ENCODE results near the gene MYO16.

MYO16 gene

GRCh38 chr13:109158383-109158782, 529.0 kb downstream of the MYO16 start:
- Histone ChIP-seq H3K4me3 (ENCODE audit: low read length, poor library complexity, severe bottlenecking) (no peak overlapping the region), H2AFZ (ENCODE audit: low read length) (no peak overlapping the region), H3K36me3 (ENCODE audit: insufficient read depth, low read length) (no peaks in the 10 kb centered on the region), H3K27me3 (ENCODE audit: insufficient read depth, low read length, poor library complexity, severe bottlenecking) (no peaks in the 10 kb centered on the region), H3K4me1 (ENCODE audit: insufficient read depth, low read length, poor library complexity, severe bottlenecking) (no peaks in the 10 kb centered on the region), H3K9me3 (ENCODE audit: insufficient read depth, low read depth, low read length) (no peaks in the 10 kb centered on the region), H3F3A (ENCODE audit: low read depth) (no peaks in the 10 kb centered on the region), H3K9me2 (replicated peaks; ENCODE audit: low read depth, low read length) (no peaks in the 10 kb centered on the region), H3K79me2 (ENCODE audit: insufficient read depth, low read length) (no peaks in the 10 kb centered on the region), H3K9ac (ENCODE audit: low read depth, low read length, poor library complexity, severe bottlenecking) (no peak overlapping the region), H4K20me1 (ENCODE audit: insufficient read depth, low read length, poor library complexity, severe bottlenecking) (no peaks in the 10 kb centered on the region), H3K4me2 (ENCODE audit: low read depth, low read length, poor library complexity, severe bottlenecking) (no peak overlapping the region)
- no peak for TF ChIP-seq EZH2phosphoT487 (IDR thresholded peaks at IDR 0.05; ENCODE audit: borderline replicate concordance)
- TF ChIP-seq CTCF (conservative IDR thresholded peaks at IDR 0.05; ENCODE audit: low read length), result no peak

- Histone ChIP-seq H3F3A (ENCODE audit: low read depth) (no peaks in the 10 kb centered on the region), H3K27me3 (ENCODE audit: insufficient read depth, low read length, poor library complexity, severe bottlenecking) (no peaks in the 10 kb centered on the region), H3K36me3 (ENCODE audit: insufficient read depth, low read length) (no peaks in the 10 kb centered on the region), H2AFZ (ENCODE audit: low read length) (no peak overlapping the region), H4K20me1 (ENCODE audit: insufficient read depth, low read length, poor library complexity, severe bottlenecking) (no peaks in the 10 kb centered on the region), H3K9me3 (ENCODE audit: insufficient read depth, low read depth, low read length) (no peaks in the 10 kb centered on the region), H3K4me1 (ENCODE audit: insufficient read depth, low read length, poor library complexity, severe bottlenecking) (no peaks in the 10 kb centered on the region), H3K9me2 (replicated peaks; ENCODE audit: low read depth, low read length) (no peaks in the 10 kb centered on the region), H3K4me2 (ENCODE audit: low read depth, low read length, poor library complexity, severe bottlenecking) (no peak overlapping the region), H3K4me3 (ENCODE audit: low read length, poor library complexity, severe bottlenecking) (no peak overlapping the region), H3K9ac (ENCODE audit: low read depth, low read length, poor library complexity, severe bottlenecking) (no peak overlapping the region), H3K79me2 (ENCODE audit: insufficient read depth, low read length) (no peaks in the 10 kb centered on the region)
- TF ChIP-seq CTCF (conservative IDR thresholded peaks at IDR 0.05; ENCODE audit: low read length) (no peak), EZH2phosphoT487 (IDR thresholded peaks at IDR 0.05; ENCODE audit: borderline replicate concordance) (no peak)
Measured at GRCh38 chr13:109159650-109160309, 530.4 kb downstream of the MYO16 start.

GRCh38 chr13:109160357-109160756, 530.9 kb downstream of the MYO16 start:
- Histone ChIP-seq H4K20me1 (ENCODE audit: insufficient read depth, low read length, poor library complexity, severe bottlenecking) (no peaks in the 10 kb centered on the region), H3K4me1 (ENCODE audit: insufficient read depth, low read length, poor library complexity, severe bottlenecking) (no peaks in the 10 kb centered on the region), H3K36me3 (ENCODE audit: insufficient read depth, low read length) (no peaks in the 10 kb centered on the region), H3K79me2 (ENCODE audit: insufficient read depth, low read length) (no peaks in the 10 kb centered on the region), H2AFZ (ENCODE audit: low read length) (no peak overlapping the region), H3F3A (ENCODE audit: low read depth) (no peaks in the 10 kb centered on the region), H3K4me2 (ENCODE audit: low read depth, low read length, poor library complexity, severe bottlenecking) (no peak overlapping the region), H3K9ac (ENCODE audit: low read depth, low read length, poor library complexity, severe bottlenecking) (no peak overlapping the region), H3K4me3 (ENCODE audit: low read length, poor library complexity, severe bottlenecking) (no peak overlapping the region), H3K9me2 (replicated peaks; ENCODE audit: low read depth, low read length) (no peaks in the 10 kb centered on the region), H3K9me3 (ENCODE audit: insufficient read depth, low read depth, low read length) (no peaks in the 10 kb centered on the region), H3K27me3 (ENCODE audit: insufficient read depth, low read length, poor library complexity, severe bottlenecking) (no peaks in the 10 kb centered on the region)
- TF ChIP-seq EZH2phosphoT487 (IDR thresholded peaks at IDR 0.05; ENCODE audit: borderline replicate concordance) (no peak), CTCF (conservative IDR thresholded peaks at IDR 0.05; ENCODE audit: low read length) (no peak)
